IPS-18a (cell line): Measurements from ENCODE around the gene RPA1.
"Not testable (repeated sequence)": the region's sequence is repeated elsewhere in the genome, so short reads cannot be mapped to it uniquely, and the experiment has no call there.

Source experiments
- H3K27ac ChIP-seq: one replicate; pipeline ENCODE4 v1.5.1; 2013; ENCODE audit warnings: low read length
- H3K27me3 ChIP-seq: one replicate; pipeline ENCODE4 v1.6.1; 2013; ENCODE audit warnings: mild to moderate bottlenecking, low read length; ENCODE audit not compliant: control insufficient read depth, insufficient read depth
- H3K36me3 ChIP-seq: one replicate; pipeline ENCODE4 v1.6.1; 2013; ENCODE audit warnings: low read depth, low read length; ENCODE audit not compliant: control insufficient read depth
- H3K4me1 ChIP-seq: one replicate; pipeline ENCODE4 v1.6.1; 2013; ENCODE audit warnings: low read depth, low read length; ENCODE audit not compliant: control insufficient read depth
- H3K4me3 ChIP-seq: one replicate; pipeline ENCODE4 v1.5.1; 2013; ENCODE audit warnings: low read length
- H3K9ac ChIP-seq: one replicate; pipeline ENCODE4 v1.6.1; 2013; ENCODE audit warnings: mild to moderate bottlenecking, low read length, moderate library complexity
- H3K9me3 ChIP-seq: one replicate; pipeline ENCODE4 v1.6.1; 2013; ENCODE audit warnings: low read depth, low read length; ENCODE audit not compliant: control insufficient read depth

The RPA1 gene

DNA sequence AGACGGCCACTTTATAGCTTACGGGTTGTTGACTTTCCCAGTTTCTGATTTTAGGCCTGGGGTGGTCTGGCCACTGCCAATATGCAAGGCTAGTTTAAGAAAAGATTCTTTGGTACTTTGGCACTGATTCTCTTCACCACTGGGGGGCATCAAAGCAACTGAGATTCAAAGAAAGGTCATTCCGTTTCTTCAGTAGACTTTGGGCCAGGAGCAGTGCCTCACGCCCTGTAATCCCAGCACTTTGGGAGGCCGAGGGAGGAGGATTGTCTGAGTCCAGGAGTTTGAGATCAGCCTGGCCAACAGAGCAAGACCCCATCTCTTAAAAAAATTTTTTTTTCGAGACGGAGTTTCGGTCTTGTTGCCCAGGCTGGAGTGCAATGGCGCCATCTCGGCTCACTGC, 53.0 kb downstream of the RPA1 start:
- H3K9ac ChIP-seq, result no peak overlapping the region
- H3K27me3 ChIP-seq, result no peaks in the 10 kb centered on the region
- no peak overlapping the region for H3K27ac ChIP-seq
- H3K4me1 ChIP-seq, result no peaks in the 10 kb centered on the region
- no peak overlapping the region for H3K4me3 ChIP-seq
- H3K9me3 ChIP-seq, result no peaks in the 10 kb centered on the region
- peaks cover 71% of the 10 kb centered on the region for H3K36me3 ChIP-seq

GRCh38 chr17:1883536-1883935, 53.7 kb downstream of the RPA1 start:
- peaks cover 71% of the 10 kb centered on the region for H3K36me3 ChIP-seq
- no peaks in the 10 kb centered on the region for H3K27me3 ChIP-seq
- H3K9ac ChIP-seq, result no peak overlapping the region
- H3K9me3 ChIP-seq, result no peaks in the 10 kb centered on the region
- H3K4me1 ChIP-seq, result no peaks in the 10 kb centered on the region
- no peak overlapping the region for H3K27ac ChIP-seq
- H3K4me3 ChIP-seq, result no peak overlapping the region

DNA sequence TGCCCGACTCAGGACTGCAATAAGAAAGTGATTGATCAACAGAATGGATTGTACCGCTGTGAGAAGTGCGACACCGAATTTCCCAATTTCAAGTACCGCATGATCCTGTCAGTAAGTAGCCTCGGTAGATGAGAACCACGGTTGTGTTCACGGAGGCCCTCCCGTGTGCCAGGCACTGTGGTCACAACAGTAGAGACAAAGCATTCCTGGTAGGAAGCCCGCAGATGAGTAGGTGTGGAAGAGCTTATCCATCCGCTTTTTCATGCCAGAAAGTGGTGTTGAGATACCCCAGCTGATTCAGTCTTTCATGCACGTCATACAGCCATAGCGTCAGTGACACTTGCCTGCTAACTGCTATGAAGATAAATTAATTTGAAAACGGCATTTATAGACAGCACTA, 58.9 kb downstream of the RPA1 start:
- Histone ChIP-seq H3K27ac (no peak overlapping the region), H3K9me3 (no peaks in the 10 kb centered on the region), H3K9ac (no peak overlapping the region), H3K27me3 (no peaks in the 10 kb centered on the region), H3K36me3 (peaks cover 73% of the 10 kb centered on the region), H3K4me3 (no peak overlapping the region), H3K4me1 (no peaks in the 10 kb centered on the region)

- Histone ChIP-seq H3K27ac (no peak overlapping the region), H3K36me3 (peaks cover 66% of the 10 kb centered on the region), H3K9ac (no peak overlapping the region), H3K4me3 (no peak overlapping the region), H3K4me1 (no peaks in the 10 kb centered on the region), H3K27me3 (no peaks in the 10 kb centered on the region), H3K9me3 (no peaks in the 10 kb centered on the region)
These were observed 61.1 kb downstream of the RPA1 start for GRCh38 chr17:1890758-1891450.

DNA sequence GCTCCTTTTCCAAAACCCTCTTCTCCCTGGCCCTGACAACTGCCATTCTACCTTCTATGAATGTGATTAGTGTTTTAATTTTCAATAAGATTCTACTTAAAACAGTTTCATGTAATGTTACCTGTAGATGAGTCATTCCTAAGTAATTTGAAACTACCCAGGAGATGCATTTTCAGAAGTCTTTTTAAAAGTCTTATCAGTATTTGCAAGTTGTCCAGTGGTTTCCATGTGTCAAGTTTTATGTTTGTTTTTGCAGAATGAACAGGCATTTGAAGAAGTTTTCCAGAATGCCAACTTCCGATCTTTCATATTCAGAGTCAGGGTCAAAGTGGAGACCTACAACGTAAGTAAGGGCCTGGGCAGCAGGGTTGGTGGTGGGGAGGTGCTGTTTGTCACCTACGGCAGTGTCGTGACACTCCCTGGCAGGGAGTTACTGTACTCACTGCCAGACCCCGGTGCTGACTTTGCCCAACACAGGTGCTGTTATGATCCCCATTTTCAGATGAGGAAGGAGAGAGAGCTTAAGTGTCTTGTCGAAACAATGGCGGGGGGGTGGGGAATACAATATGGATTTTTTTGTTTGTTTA, 65.0 kb downstream of the RPA1 start:
- H3K27ac ChIP-seq, result no peak overlapping the region
- no peak overlapping the region for H3K9ac ChIP-seq
- H3K4me3 ChIP-seq, result no peak overlapping the region

DNA sequence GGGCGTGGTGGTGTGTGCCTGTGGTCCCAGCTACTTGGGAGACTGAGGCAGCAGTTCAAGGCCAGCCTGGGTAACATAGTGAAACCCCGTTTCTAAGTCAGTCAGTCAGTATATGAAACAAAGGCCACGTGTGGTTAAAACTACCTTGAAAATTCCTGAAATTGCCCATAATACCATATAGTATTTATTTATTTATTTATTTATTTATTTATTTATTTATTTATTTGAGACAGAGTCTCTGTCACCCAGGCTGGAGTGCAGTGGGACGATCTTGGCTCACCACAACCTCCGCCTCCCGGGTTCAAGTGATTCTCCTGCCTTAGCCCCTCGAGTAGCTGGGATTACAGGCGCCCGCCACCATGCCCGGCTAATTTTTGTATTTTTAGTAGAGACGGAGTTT, 65.7 kb downstream of the RPA1 start:
- not testable (repeated sequence) for H3K9ac ChIP-seq, H3K27me3 ChIP-seq, H3K9me3 ChIP-seq, H3K4me3 ChIP-seq, H3K27ac ChIP-seq, H3K4me1 ChIP-seq
- peaks cover 65% of the 10 kb centered on the region for H3K36me3 ChIP-seq

More for the DNA sequence above, 65.0 kb downstream of the RPA1 start:
- peaks cover 68% of the 10 kb centered on the region for H3K36me3 ChIP-seq
- H3K9me3 ChIP-seq, result no peaks in the 10 kb centered on the region
- no peaks in the 10 kb centered on the region for H3K27me3 ChIP-seq
- H3K4me1 ChIP-seq, result no peaks in the 10 kb centered on the region

GRCh38 chr17:1896243-1897104, 66.7 kb downstream of the RPA1 start:
- H3K27ac ChIP-seq, result no peak overlapping the region
- no peak overlapping the region for H3K9ac ChIP-seq
- H3K4me3 ChIP-seq, result no peak overlapping the region
- no peaks in the 10 kb centered on the region for H3K9me3 ChIP-seq
- H3K36me3 ChIP-seq, result peaks cover 58% of the 10 kb centered on the region
- no peaks in the 10 kb centered on the region for H3K4me1 ChIP-seq
- H3K27me3 ChIP-seq, result no peaks in the 10 kb centered on the region

- Histone ChIP-seq H3K9me3 (no peaks in the 10 kb centered on the region), H3K4me1 (no peaks in the 10 kb centered on the region), H3K4me3 (no peak overlapping the region), H3K27me3 (no peaks in the 10 kb centered on the region), H3K36me3 (peaks cover 53% of the 10 kb centered on the region), H3K27ac (no peak overlapping the region), H3K9ac (no peak overlapping the region)
These were observed 67.4 kb downstream of the RPA1 start for GRCh38 chr17:1897105-1897656.

DNA sequence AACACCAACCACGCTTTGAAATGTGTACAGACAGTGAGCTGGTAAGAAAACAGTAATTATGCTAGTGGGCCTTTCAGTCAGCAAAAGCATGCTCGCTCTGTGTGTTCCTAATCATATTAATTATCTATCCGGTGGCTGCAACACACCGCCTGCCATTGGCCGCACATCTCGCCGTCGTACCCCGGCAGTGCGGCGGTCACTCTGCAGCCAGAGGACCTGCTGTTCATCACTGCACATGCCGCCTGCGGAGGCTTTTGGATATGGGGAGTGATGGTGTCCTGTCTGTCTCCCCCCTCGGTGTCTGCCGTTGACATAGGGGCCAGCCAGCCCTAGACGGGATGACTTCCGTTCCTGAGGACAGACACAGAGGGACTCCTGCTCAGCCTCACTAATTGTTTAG, 68.5 kb downstream of the RPA1 start:
- Histone ChIP-seq H3K9ac (no peak overlapping the region), H3K27me3 (peaks cover 4% of the 10 kb centered on the region), H3K36me3 (peaks cover 42% of the 10 kb centered on the region)

DNA sequence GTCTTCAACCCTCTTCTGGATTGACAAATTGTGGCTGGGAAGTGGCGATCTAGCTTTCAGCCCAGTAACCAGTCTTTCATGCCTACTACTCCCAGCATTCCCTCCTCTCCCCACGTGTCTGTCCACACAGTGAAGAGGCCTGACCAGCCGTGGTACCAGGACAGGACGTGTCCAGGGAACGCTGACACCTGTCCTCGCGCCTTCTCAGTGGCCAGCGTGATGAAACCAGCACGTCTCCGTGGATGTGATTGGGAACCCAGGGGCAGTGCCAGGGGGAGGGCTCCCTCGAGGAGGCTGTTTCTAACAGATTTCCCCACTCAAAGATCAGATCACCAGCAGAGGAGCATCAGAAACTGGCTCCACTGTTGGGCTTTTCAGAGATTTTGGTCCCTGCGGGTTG, 69.1 kb downstream of the RPA1 start:
- Histone ChIP-seq H3K9ac (no peak overlapping the region), H3K36me3 (peaks cover 39% of the 10 kb centered on the region), H3K27ac (no peak overlapping the region)

More for the DNA sequence above, 68.5 kb downstream of the RPA1 start:
- H3K9me3 ChIP-seq, result no peaks in the 10 kb centered on the region
- H3K27ac ChIP-seq, result no peak overlapping the region
- H3K4me1 ChIP-seq, result no peaks in the 10 kb centered on the region
- H3K4me3 ChIP-seq, result no peak overlapping the region

DNA sequence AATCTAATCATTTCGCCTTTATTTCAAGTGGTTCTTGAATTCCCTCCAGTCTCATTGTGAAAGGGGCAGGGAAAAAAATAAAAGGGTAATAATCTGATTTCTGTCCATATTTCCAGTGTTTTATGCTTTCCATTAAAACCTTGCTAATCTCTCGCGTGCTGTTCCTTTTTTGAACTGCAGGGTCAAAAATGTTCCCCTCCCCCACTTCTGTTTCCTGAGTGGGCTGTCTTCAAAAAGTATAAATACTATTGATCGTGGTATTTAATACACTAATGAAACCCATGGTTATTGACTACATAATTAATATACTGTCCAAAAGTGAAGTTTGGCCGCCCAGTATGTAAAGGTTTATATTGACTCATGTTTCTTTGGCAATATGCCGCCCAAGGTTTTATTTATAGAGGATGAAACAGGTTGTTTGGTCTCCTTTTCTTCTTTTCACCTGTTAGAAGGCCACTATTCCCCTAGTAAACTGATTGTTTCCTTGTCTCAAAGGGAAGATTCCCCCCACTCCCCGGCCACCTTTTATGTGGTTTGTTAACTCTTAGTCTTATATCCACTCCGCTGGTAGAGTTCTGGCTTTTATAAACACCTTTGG, 69.7 kb downstream of the RPA1 start:
- Histone ChIP-seq H3K9me3 (no peaks in the 10 kb centered on the region), H3K27me3 (peaks cover 15% of the 10 kb centered on the region), H3K27ac (no peak overlapping the region), H3K36me3 (peaks cover 36% of the 10 kb centered on the region), H3K4me3 (no peak overlapping the region), H3K9ac (no peak overlapping the region), H3K4me1 (no peaks in the 10 kb centered on the region)

More for the DNA sequence above, 69.1 kb downstream of the RPA1 start:
- H3K4me3 ChIP-seq, result no peak overlapping the region
- peaks cover 9% of the 10 kb centered on the region for H3K27me3 ChIP-seq
- H3K4me1 ChIP-seq, result no peaks in the 10 kb centered on the region
- no peaks in the 10 kb centered on the region for H3K9me3 ChIP-seq
